ENCODE results near the gene PREX1. TPM values are rescaled to one million over a fixed set of nuclear protein-coding genes. Genes with fewer than 3 reads are reported as not detected.

The PREX1 gene
- total RNA-seq, 4 donors from 2014 or later = 9.9 to 150 (median 18.4) TPM

DNA sequence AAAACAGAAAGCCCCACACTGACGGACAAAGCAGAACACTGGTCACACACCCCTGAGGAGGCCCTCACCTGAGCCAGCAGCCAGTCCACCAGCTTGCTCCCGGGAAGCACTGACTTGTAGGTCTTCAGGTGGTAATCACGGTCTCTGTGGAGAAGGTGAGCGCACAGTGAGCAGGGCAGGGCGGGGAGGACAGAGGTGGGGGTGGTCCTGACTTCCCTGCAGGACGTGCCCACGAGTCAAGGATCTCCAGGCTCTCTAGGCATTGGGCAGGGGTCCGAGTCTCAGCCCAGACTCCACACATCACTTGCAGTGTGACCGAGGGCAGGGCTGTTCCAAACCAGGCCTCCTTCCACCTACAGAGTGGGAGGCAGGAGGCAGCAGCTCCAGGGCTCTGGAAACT lies 151.7 kb downstream of the PREX1 start:
- DNase-seq = no peak
- H3K9me3 ChIP-seq = no peaks in the 10 kb centered on the region
- H3K4me3 ChIP-seq = no peak overlapping the region
- H3K4me1 ChIP-seq = peaks cover 0 to 8% (median 0%) of the 10 kb centered on the region in 4 donors
- H3K27ac ChIP-seq = no peak overlapping the region
- TF ChIP-seq POLR2A (IDR thresholded peaks at IDR 0.05) = no peak
- TF ChIP-seq, protein P1, sequence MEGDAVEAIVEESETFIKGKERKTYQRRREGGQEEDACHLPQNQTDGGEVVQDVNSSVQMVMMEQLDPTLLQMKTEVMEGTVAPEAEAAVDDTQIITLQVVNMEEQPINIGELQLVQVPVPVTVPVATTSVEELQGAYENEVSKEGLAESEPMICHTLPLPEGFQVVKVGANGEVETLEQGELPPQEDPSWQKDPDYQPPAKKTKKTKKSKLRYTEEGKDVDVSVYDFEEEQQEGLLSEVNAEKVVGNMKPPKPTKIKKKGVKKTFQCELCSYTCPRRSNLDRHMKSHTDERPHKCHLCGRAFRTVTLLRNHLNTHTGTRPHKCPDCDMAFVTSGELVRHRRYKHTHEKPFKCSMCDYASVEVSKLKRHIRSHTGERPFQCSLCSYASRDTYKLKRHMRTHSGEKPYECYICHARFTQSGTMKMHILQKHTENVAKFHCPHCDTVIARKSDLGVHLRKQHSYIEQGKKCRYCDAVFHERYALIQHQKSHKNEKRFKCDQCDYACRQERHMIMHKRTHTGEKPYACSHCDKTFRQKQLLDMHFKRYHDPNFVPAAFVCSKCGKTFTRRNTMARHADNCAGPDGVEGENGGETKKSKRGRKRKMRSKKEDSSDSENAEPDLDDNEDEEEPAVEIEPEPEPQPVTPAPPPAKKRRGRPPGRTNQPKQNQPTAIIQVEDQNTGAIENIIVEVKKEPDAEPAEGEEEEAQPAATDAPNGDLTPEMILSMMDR (IDR thresholded peaks at IDR 0.05) = no peak
- no peaks in the 10 kb centered on the region for H3K27me3 ChIP-seq
- H3K36me3 ChIP-seq = peaks cover 0 to 16% (median 0%) of the 10 kb centered on the region in 3 donors

DNA sequence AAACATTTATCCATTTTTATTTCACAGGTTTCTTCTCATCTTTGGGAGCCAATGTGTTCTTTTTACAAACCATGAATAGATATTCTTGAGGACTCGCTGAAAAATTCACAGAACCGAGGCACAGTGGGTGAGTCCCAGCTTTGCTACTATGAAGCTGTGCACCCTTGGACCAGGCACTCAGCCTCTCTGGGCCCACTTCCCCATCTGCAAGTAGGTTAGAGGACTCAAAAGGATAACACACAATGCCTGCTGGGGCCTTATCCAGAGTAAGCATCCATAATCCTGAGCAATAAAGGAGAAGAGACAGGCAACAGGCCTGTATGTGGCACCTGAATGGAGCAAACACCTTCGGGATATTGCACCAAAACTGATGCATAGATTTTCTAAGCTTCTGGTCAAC lies 153.3 kb downstream of the PREX1 start:
- Histone ChIP-seq H3K27me3 (no peaks in the 10 kb centered on the region), H3K4me3 (no peak overlapping the region), H3K4me1 (no peaks in the 10 kb centered on the region), H3K36me3 (peaks cover 0 to 16% (median 0%) of the 10 kb centered on the region in 3 donors), H3K9me3 (no peaks in the 10 kb centered on the region), H3K27ac (no peak overlapping the region)
- TF ChIP-seq, protein P1 (IDR thresholded peaks at IDR 0.05) = no peak
- TF ChIP-seq POLR2A (IDR thresholded peaks at IDR 0.05) = no peak
- DNase-seq = no peak

DNA sequence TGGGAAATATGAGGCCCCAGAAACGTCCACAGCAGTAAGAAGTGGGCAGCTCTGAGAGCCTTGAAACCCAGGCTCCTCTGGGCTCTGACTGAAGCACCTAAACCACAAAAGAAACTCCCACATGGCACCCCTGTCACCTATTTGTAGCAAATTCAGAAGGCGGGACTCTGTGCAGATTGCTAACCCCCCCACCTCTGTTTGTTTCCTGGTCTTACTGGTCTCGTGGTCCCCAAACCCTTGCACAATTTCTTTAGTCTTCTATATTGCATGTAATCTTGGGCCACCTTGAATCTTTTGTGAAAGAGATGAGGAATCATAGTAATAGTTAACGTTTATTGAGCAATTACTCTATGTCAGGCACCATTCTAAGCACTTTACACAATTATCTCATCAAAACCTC lies 154.3 kb downstream of the PREX1 start:
- Histone ChIP-seq H3K4me1 (peaks cover 0 to 3% (median 0%) of the 10 kb centered on the region in 4 donors), H3K36me3 (peaks cover 0 to 12% (median 0%) of the 10 kb centered on the region in 3 donors), H3K27me3 (no peaks in the 10 kb centered on the region), H3K4me3 (no peak overlapping the region), H3K9me3 (no peaks in the 10 kb centered on the region), H3K27ac (no peak overlapping the region)
- no peak for DNase-seq
- TF ChIP-seq POLR2A (IDR thresholded peaks at IDR 0.05) = no peak
- TF ChIP-seq, protein P1 (IDR thresholded peaks at IDR 0.05) = no peak

DNA sequence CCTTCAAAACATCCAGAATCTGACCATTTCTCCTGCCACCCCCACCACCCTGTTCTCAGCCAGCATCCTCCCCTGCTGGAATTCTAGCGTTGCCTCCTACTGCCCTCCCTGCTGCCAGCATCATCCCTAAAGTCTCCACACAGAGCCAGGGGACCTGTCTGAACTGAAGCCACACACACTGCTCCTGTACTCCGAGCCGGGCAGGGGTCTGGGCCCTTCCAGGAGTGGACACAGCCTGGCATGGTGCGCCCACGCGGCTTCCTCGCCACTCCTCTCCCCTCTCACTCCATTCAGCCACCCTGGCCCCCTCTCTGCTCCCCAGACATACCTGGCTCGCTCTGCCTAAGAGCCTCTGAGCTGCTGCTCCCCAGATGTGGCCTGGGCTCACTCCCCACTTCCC lies 155.5 kb downstream of the PREX1 start:
- no peak for TF ChIP-seq POLR2A (IDR thresholded peaks at IDR 0.05)
- TF ChIP-seq, protein P1 (IDR thresholded peaks at IDR 0.05) = no peak
- H3K27ac ChIP-seq = no peak overlapping the region
- H3K9me3 ChIP-seq = no peaks in the 10 kb centered on the region
- DNase-seq = no peak
- no peaks in the 10 kb centered on the region for H3K27me3 ChIP-seq
- H3K36me3 ChIP-seq = peaks cover 0 to 12% (median 0%) of the 10 kb centered on the region in 3 donors
- peaks cover 0 to 7% (median 0%) of the 10 kb centered on the region in 4 donors for H3K4me1 ChIP-seq
- no peak overlapping the region for H3K4me3 ChIP-seq

DNA sequence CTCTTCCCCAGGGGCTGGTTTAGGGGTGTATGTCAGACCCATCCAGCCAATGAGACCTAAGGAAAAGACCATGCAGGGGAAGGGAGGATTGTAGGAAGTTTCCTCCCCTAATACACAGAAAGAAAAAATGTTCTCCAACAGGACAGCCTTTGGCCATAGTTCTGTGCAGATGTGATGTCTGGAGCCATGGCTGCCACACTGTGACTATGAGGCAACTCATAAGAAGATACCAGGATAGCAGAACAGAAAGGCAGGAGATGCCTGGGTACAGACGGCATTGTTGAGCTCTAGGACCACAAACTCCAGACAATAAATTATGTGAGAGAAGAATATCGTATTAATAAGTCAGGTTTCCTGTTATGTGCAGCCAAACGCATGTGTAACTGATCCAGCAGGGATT lies 156.7 kb downstream of the PREX1 start:
- peaks cover 0 to 7% (median 0%) of the 10 kb centered on the region in 4 donors for H3K4me1 ChIP-seq
- H3K27me3 ChIP-seq = no peaks in the 10 kb centered on the region
- no peaks in the 10 kb centered on the region for H3K9me3 ChIP-seq
- H3K4me3 ChIP-seq = no peak overlapping the region
- no peak overlapping the region for H3K27ac ChIP-seq
- TF ChIP-seq, protein P1 (IDR thresholded peaks at IDR 0.05) = no peak
- no peak for TF ChIP-seq POLR2A (IDR thresholded peaks at IDR 0.05)
- DNase-seq = no peak
- H3K36me3 ChIP-seq = peaks cover 0 to 8% (median 0%) of the 10 kb centered on the region in 3 donors
